CD4-positive, alpha-beta memory T cell (primary cell): ENCODE results near the gene ORM1. TPM values are rescaled to one million over a fixed set of nuclear protein-coding genes. Genes with fewer than 3 reads are reported as not detected.

Source experiments
- CTCF ChIA-PET: fragments of 350-600 bp; sonication (Branson Sonifier 250); formaldehyde crosslinking; loops from one replicate; lab custom pipeline; 2021; ENCODE audit warnings: inconsistent platforms; ENCODE audit not compliant: partially characterized antibody; lab: Charles Lee
- POLR2A ChIA-PET: fragments of 350-600 bp; sonication (Branson Sonifier 250); formaldehyde crosslinking; loops from one replicate; lab custom pipeline; 2021; ENCODE audit not compliant: partially characterized antibody; lab: Charles Lee
- DNase-seq, 5 donors: peaks; one replicate each; pipeline versions ENCODE4 v3.0.0 to v3.0.0-alpha.2; 2020 to 2022; ENCODE audit warnings: mixed read lengths in 1 of 5
- H3K27ac ChIP-seq: one replicate; pipeline ENCODE4 v1.7.0; 2013; ENCODE audit warnings: low read depth, low read length
- H3K27me3 ChIP-seq: 2 replicates; pipeline ENCODE4 v1.7.0; 2013; ENCODE audit warnings: mild to moderate bottlenecking, low read length, moderate library complexity; ENCODE audit not compliant: insufficient read depth
- H3K36me3 ChIP-seq: 2 replicates; pipeline ENCODE4 v1.7.0; 2013; ENCODE audit warnings: mild to moderate bottlenecking, low read length, moderate library complexity; ENCODE audit not compliant: insufficient read depth
- H3K4me1 ChIP-seq: 2 replicates; pipeline ENCODE4 v1.7.0; 2013; ENCODE audit warnings: mild to moderate bottlenecking, low read length, moderate library complexity; ENCODE audit not compliant: insufficient read depth
- H3K4me3 ChIP-seq, 2 donors: one replicate each; pipeline ENCODE4 v1.7.0; 2013; ENCODE audit warnings: low read length in 2 of 2, mild to moderate bottlenecking in 1 of 2
- H3K9me3 ChIP-seq, 2 donors: one replicate each; pipeline ENCODE4 v1.7.0; 2013; ENCODE audit warnings: low read length in 2 of 2, control low read depth in 1 of 2; ENCODE audit not compliant: control insufficient read depth in 1 of 2
- H3K27ac Mint-ChIP-seq, 7 donors: one replicate each; pipeline ENCODE4 v1.8.0; 2020 to 2021; ENCODE audit warnings: mixed read lengths in 7 of 7, mild to moderate bottlenecking in 6 of 7, inconsistent platforms in 3 of 7, moderate library complexity in 3 of 7
- H3K27me3 Mint-ChIP-seq, 2 donors: one replicate each; pipeline ENCODE4 v1.8.0; 2020 to 2021; ENCODE audit warnings: mixed read lengths in 2 of 2
- H3K36me3 Mint-ChIP-seq, 2 donors: one replicate each; pipeline ENCODE4 v1.8.0; 2020 to 2021; ENCODE audit warnings: mixed read lengths in 2 of 2, inconsistent platforms in 1 of 2, mild to moderate bottlenecking in 1 of 2
- H3K4me1 Mint-ChIP-seq, 4 donors: one replicate each; pipeline ENCODE4 v1.8.0; 2020 to 2021; ENCODE audit warnings: mixed read lengths in 4 of 4, mild to moderate bottlenecking in 1 of 4
- H3K4me3 Mint-ChIP-seq, 8 donors: one replicate each; pipeline ENCODE4 v1.8.0; 2020 to 2021; ENCODE audit warnings: mixed read lengths in 8 of 8, mild to moderate bottlenecking in 7 of 8, moderate library complexity in 6 of 8, inconsistent platforms in 3 of 8
- H3K9me3 Mint-ChIP-seq, 8 donors: one replicate each; pipeline ENCODE4 v1.8.0; 2020 to 2021; ENCODE audit warnings: mixed read lengths in 8 of 8, mild to moderate bottlenecking in 5 of 8, inconsistent platforms in 3 of 8, moderate library complexity in 1 of 8
- intact Hi-C: fragments of 100-400 bp; cut with micrococcal nuclease; formaldehyde crosslinking; loops from one replicate; pipeline ENCODE4 v1.15.1; 2023
- polyA plus RNA-seq, 2 donors: library from polyadenylated mRNA; unstranded; fragments of 300-500 nt; fragmentation: Illumina TruSeq; gene quantifications; one replicate each; pipeline ENCODE4 v1.2.3, GENCODE V29; 2021
- total RNA-seq, 2 experiments: library from RNA; stranded (reverse); gene quantifications; one replicate each; pipeline ENCODE4 v1.2.3, GENCODE V29; 2021

Gene ORM1
- total and polyA plus RNA-seq, 4 experiments from 2014 or later: not detected

DNA sequence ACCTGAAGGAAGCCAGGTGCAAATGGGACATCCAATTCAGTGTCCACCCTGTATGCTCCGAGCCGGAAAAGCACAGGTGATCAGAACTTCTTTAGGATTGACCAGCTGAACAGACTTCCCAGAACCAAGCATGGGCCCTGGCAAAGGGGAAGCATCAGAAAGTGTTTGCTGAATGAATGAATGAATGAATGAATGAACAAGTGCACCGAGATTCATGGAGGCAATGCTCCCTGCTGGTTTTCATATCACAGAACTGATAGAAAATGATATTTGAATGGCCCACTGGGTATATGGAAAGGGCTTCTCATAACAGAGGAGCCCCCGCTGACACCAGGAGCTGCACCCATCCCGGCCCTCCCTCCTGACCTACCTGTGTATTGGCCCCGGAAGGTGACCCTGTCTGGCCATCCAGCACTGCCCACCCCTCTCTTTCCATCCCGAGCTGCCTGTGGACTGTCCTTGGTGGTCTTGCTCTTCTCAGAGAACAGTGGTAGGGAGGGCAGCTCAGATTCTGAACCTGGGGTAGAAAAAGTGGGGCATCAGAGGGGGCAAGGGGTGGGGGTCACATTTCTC is 22.7 kb downstream of the ORM1 start:
- Mint-ChIP-seq H3K36me3 (peaks cover 88 to 93% of the 10 kb centered on the region in 2 donors), H3K27ac (peak overlapping the region in 4 of 7 donors; percentile 24 to 69 (median 39)), H3K4me3 (no peak overlapping the region), H3K4me1 (peaks cover 21 to 48% (median 33%) of the 10 kb centered on the region in 4 donors), H3K9me3 (no peaks in the 10 kb centered on the region), H3K27me3 (no peaks in the 10 kb centered on the region)
- no peaks in the 10 kb centered on the region for H3K27me3 ChIP-seq
- no peak overlapping the region for H3K4me3 ChIP-seq
- H3K36me3 ChIP-seq: peaks cover 93% of the 10 kb centered on the region
- ChIA-PET POLR2A (interaction anchor here (3.8 to 37.6 kb wide), 4 partner anchors 17 to 48 kb away, joined by 18 to 1614 read pairs (median 26); partner anchors contain the start of gene AKNA), CTCF (interaction anchor here (2.1 kb wide), 1 partner anchor 60 kb away, joined by 7 read pairs; no protein-coding TSS in a partner anchor)
- intact Hi-C loops: loop anchor here (10.0 kb wide), 1 partner anchor 249 kb away; no protein-coding TSS in a partner anchor
- DNase-seq: no peak
- H3K27ac ChIP-seq: no peak overlapping the region
- H3K4me1 ChIP-seq: peaks cover 22% of the 10 kb centered on the region
- H3K9me3 ChIP-seq: no peaks in the 10 kb centered on the region

DNA sequence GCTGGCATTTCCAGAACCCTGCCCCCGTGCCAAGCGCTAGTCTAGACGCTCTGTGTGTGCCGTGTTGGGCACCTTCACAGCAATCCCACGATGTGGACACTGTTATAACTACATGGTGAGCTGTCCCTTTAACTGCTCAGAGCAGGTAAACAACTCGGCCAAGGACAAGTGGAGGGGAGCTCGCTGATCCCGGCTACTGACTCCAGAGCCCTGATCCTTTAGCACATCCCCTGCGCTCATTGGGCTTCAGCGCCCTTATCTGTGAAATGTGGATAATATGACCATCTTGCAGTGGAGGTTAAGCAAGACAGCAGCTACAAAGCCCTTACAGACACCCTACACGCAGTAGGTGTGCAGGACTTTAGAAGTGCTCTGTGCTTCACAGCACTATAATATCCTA is 23.2 kb downstream of the ORM1 start:
- H3K27ac Mint-ChIP-seq: peak overlapping the region in 3 of 7 donors; percentile 22 to 77 (median 69)
- no peaks in the 10 kb centered on the region for H3K27me3 ChIP-seq
- peaks cover 27% of the 10 kb centered on the region for H3K4me1 ChIP-seq
- H3K9me3 Mint-ChIP-seq: no peaks in the 10 kb centered on the region
- H3K4me3 ChIP-seq: no peak overlapping the region
- intact Hi-C loops: loop anchor here (10.0 kb wide), 1 partner anchor 249 kb away; no protein-coding TSS in a partner anchor
- no peak for DNase-seq
- H3K36me3 Mint-ChIP-seq: peaks cover 87 to 93% of the 10 kb centered on the region in 2 donors
- no peaks in the 10 kb centered on the region for H3K27me3 Mint-ChIP-seq
- no peak overlapping the region for H3K27ac ChIP-seq
- peaks cover 92% of the 10 kb centered on the region for H3K36me3 ChIP-seq
- H3K9me3 ChIP-seq: no peaks in the 10 kb centered on the region
- ChIA-PET POLR2A (interaction anchor here (3.8 to 37.6 kb wide), 4 partner anchors 16 to 47 kb away, joined by 18 to 1614 read pairs (median 26); partner anchors contain the start of gene AKNA), CTCF (interaction anchor here (2.1 kb wide), 1 partner anchor 59 kb away, joined by 7 read pairs; no protein-coding TSS in a partner anchor)
- H3K4me1 Mint-ChIP-seq: peaks cover 25 to 53% (median 35%) of the 10 kb centered on the region in 4 donors
- no peak overlapping the region for H3K4me3 Mint-ChIP-seq

- peaks cover 83 to 90% of the 10 kb centered on the region in 2 donors for H3K36me3 Mint-ChIP-seq
- Histone ChIP-seq H3K4me1 (peaks cover 39% of the 10 kb centered on the region), H3K9me3 (no peaks in the 10 kb centered on the region), H3K27me3 (no peaks in the 10 kb centered on the region), H3K4me3 (no peak overlapping the region), H3K36me3 (peaks cover 88% of the 10 kb centered on the region), H3K27ac (no peak overlapping the region)
- no peak overlapping the region for H3K4me3 Mint-ChIP-seq
- peaks cover 26 to 57% (median 36%) of the 10 kb centered on the region in 4 donors for H3K4me1 Mint-ChIP-seq
- ChIA-PET CTCF (interaction anchor here (0.9 to 1.4 kb wide), 4 partner anchors 11 to 306 kb away, joined by 3 to 4 read pairs (median 4); no protein-coding TSS in a partner anchor), POLR2A (interaction anchor here (3.8 to 37.6 kb wide), 4 partner anchors 15 to 46 kb away, joined by 18 to 1614 read pairs (median 26); partner anchors contain the start of gene AKNA)
- peak overlapping the region; percentile 41 to 95 (median 91) for H3K27ac Mint-ChIP-seq
- H3K9me3 Mint-ChIP-seq: no peaks in the 10 kb centered on the region
- H3K27me3 Mint-ChIP-seq: no peaks in the 10 kb centered on the region
- no peak for DNase-seq
- intact Hi-C loops: loop anchor here (2.0 to 10.0 kb wide), 2 partner anchors 37 to 247 kb away; no protein-coding TSS in a partner anchor
These were observed 24.8 kb downstream of the ORM1 start for GRCh38 chr9:114347675-114348074.

GRCh38 chr9:114348261-114348905 is 25.5 kb downstream of the ORM1 start:
- Mint-ChIP-seq H3K4me1 (peaks cover 28 to 54% (median 37%) of the 10 kb centered on the region in 4 donors), H3K4me3 (no peak overlapping the region), H3K27me3 (no peaks in the 10 kb centered on the region), H3K27ac (peak overlapping the region; percentile 84 to 95 (median 92)), H3K36me3 (peaks cover 80 to 89% of the 10 kb centered on the region in 2 donors), H3K9me3 (no peaks in the 10 kb centered on the region)
- ChIA-PET POLR2A (interaction anchor here (3.8 to 37.6 kb wide), 4 partner anchors 16 to 45 kb away, joined by 18 to 1614 read pairs (median 57); partner anchors contain the start of gene AKNA), CTCF (interaction anchor here (1.4 kb wide), 2 partner anchors 37 to 305 kb away, joined by 4 read pairs; no protein-coding TSS in a partner anchor)
- no peaks in the 10 kb centered on the region for H3K9me3 ChIP-seq
- no peak overlapping the region for H3K4me3 ChIP-seq
- peaks cover 82% of the 10 kb centered on the region for H3K36me3 ChIP-seq
- peaks cover 42% of the 10 kb centered on the region for H3K4me1 ChIP-seq
- intact Hi-C loops: loop anchor here (2.0 to 10.0 kb wide), 2 partner anchors 36 to 246 kb away; no protein-coding TSS in a partner anchor
- H3K27me3 ChIP-seq: no peaks in the 10 kb centered on the region
- H3K27ac ChIP-seq: peak overlapping the region; percentile 30
- DNase-seq: no peak

DNA sequence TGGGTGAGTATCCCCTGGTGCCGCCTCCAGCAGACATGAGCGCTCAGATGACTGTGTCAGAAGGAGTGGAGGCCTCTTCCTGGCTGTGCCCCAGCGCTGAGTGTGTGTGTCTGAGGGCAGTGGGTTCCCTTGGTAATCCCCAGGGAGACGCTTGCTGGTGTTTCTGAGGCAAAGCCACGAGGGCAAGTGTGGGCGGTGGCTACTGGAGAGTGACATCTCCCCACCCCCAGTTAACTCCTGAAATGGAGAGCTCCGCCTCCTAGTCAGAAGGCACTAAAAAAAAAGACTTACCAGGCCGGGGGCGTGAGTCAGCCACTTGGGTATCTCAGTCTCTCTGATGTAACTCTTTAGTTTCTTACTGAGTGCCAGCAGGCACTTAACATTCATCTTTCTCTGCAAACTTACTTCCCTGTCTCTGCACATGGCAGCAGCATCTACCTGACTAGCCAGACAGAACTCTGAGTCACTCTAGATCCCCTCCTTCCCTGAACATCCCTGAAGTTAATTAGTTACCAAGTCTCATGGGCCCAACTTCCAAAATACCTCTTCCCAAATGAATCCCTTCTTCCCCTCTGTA is 26.1 kb downstream of the ORM1 start:
- peaks cover 74 to 87% of the 10 kb centered on the region in 2 donors for H3K36me3 Mint-ChIP-seq
- H3K27ac Mint-ChIP-seq: peak overlapping the region; percentile 84 to 95 (median 92)
- H3K4me1 ChIP-seq: peaks cover 42% of the 10 kb centered on the region
- ChIA-PET POLR2A (interaction anchor here (1.3 to 37.6 kb wide), 3 partner anchors 16 to 44 kb away, joined by 8 to 1614 read pairs (median 80); partner anchors contain the start of gene AKNA), CTCF (interaction anchor here (1.4 kb wide), 1 partner anchor 36 kb away, joined by 4 read pairs; no protein-coding TSS in a partner anchor)
- H3K9me3 ChIP-seq: no peaks in the 10 kb centered on the region
- H3K36me3 ChIP-seq: peaks cover 80% of the 10 kb centered on the region
- intact Hi-C loops: loop anchor here (2.0 to 10.0 kb wide), 2 partner anchors 36 to 246 kb away; no protein-coding TSS in a partner anchor
- peaks cover 28 to 51% (median 35%) of the 10 kb centered on the region in 4 donors for H3K4me1 Mint-ChIP-seq
- no peaks in the 10 kb centered on the region for H3K27me3 Mint-ChIP-seq
- no peaks in the 10 kb centered on the region for H3K9me3 Mint-ChIP-seq
- H3K4me3 ChIP-seq: no peak overlapping the region
- peak overlapping the region in 6 of 8 donors; percentile 17 to 47 (median 31) for H3K4me3 Mint-ChIP-seq
- no peaks in the 10 kb centered on the region for H3K27me3 ChIP-seq
- H3K27ac ChIP-seq: peak overlapping the region; percentile 30
- peak in 3 of 5 donors; percentile 36 to 82 (median 37) for DNase-seq

GRCh38 chr9:114349713-114350480 is 27.0 kb downstream of the ORM1 start:
- Mint-ChIP-seq H3K27ac (peak overlapping the region; percentile 84 to 95 (median 92)), H3K27me3 (no peaks in the 10 kb centered on the region), H3K9me3 (no peaks in the 10 kb centered on the region), H3K36me3 (peaks cover 65 to 83% of the 10 kb centered on the region in 2 donors), H3K4me1 (peaks cover 25 to 42% (median 35%) of the 10 kb centered on the region in 4 donors), H3K4me3 (peak overlapping the region in 3 of 8 donors; percentile 31 to 47 (median 33))
- Histone ChIP-seq H3K9me3 (no peaks in the 10 kb centered on the region), H3K4me1 (peaks cover 42% of the 10 kb centered on the region), H3K27ac (peak overlapping the region; percentile 30), H3K36me3 (peaks cover 72% of the 10 kb centered on the region), H3K4me3 (no peak overlapping the region), H3K27me3 (no peaks in the 10 kb centered on the region)
- ChIA-PET POLR2A (interaction anchor here (1.3 to 37.6 kb wide), 3 partner anchors 15 to 43 kb away, joined by 8 to 1614 read pairs (median 80); partner anchors contain the start of gene AKNA), CTCF (interaction anchor here (1.0 to 2.7 kb wide), 3 partner anchors 36 to 56 kb away, joined by 3 to 7 read pairs (median 3); no protein-coding TSS in a partner anchor)
- no peak for DNase-seq
- intact Hi-C loops: loop anchor here (2.0 to 10.0 kb wide), 2 partner anchors 35 to 245 kb away; no protein-coding TSS in a partner anchor
